HG03558 (cell line): Measurements from ENCODE around the gene DYNC1LI1.
"Not testable (repeated sequence)": the region's sequence is repeated elsewhere in the genome, so short reads cannot be mapped to it uniquely, and the experiment has no call there.

Source experiments
- ATAC-seq: cut with Tn5 transposase; IDR thresholded peaks from one replicate; pipeline ENCODE4 v1.9.1; 2021; ENCODE audit warnings: moderate number of reproducible peaks; ENCODE audit not compliant: unreplicated experiment; ENCODE audit errors: extremely low read depth

Gene DYNC1LI1

GRCh38 chr3:32544894-32545293 is 25.8 kb downstream of the DYNC1LI1 start:
- ATAC-seq = no peak

GRCh38 chr3:32542807-32543206 is 27.9 kb downstream of the DYNC1LI1 start:
- no peak for ATAC-seq

DNA sequence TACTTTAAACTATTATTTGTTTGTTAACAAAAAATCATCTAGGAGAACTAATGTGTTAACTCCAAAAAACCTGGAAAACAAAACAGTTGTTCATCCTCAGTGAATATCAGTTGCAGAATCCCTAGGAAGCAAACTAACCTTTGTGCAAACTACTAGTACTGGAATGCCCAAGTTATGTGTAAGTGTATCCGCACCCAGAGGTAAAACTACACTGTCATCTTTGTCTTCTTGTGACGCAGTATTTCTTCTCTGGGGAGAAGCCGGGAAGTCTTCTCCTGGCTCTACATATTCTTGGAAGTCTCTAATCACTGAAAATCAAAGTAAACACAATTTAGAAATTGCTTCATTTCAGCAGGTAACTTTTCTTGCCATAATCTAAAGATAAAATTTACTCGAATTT is 29.8 kb downstream of the DYNC1LI1 start:
- no peak for ATAC-seq

DNA sequence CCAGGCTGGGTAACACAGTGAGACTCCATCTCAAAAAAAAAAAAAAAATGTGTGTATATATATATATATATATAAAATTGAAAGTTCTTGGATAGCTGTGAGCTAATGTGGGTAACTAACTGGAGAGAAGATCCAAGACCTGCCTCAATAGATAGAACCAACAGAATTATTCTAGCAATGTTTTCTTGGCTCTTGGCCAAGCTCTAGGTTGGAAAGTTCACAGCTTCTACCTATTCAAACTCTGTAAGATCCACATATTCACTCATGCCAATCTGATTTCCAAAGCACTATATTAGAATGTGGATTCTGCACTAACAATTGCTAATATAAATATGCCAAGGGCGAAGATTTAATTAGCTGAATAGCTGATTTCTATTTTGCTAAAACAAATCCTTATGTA is 38.2 kb downstream of the DYNC1LI1 start:
- ATAC-seq = no peak

DNA sequence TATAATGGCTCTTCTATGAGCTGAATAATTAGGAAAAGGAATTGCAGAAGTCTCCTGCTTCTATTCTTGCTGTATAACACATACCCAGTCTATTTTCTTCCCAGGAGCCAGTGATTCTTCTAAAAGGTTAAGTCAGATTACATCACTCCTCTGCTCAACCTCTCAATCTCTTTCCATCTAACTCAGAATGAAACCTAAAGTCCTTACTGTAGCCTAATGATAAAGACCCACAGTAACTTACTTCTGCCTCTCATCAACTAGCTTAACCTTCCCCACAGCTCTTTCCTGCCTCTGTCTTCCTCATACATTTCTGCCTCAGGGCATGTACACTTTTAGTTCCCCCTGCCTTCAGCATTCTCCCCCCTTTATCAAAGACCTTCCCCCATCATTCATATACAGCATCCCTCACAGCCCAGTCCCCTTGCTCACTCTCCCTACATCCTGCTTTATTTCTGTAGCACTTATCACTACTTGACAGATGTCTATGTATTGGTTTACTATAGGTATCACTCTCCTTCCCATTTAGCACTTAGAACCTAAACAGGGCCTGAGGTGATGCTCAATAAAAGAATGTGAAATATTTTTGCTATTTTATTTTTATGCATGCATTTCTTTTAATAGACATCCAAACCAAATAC is 39.5 kb downstream of the DYNC1LI1 start:
- no peak for ATAC-seq

- no peak for ATAC-seq
Measured at GRCh38 chr3:32525720-32526119, 44.9 kb downstream of the DYNC1LI1 start.

DNA sequence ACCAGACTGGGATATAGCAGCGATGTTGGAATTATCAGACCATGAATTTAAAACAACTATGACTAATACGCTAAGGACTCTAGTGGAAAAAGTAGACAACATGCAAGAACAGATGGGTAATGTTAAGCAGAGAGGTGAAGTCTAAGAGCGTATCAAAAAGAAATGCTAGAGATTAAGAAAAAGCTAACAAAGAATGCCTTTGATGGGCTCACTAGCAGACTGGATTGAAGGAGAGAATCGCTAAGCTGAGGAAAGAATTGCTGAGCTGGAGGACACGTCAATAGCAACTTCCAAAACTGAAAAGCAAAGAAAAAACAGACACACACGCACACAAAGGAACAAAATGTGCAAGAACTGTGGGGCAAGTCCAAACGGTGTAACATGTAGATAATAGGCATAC is 48.0 kb downstream of the DYNC1LI1 start:
- ATAC-seq = no peak

DNA sequence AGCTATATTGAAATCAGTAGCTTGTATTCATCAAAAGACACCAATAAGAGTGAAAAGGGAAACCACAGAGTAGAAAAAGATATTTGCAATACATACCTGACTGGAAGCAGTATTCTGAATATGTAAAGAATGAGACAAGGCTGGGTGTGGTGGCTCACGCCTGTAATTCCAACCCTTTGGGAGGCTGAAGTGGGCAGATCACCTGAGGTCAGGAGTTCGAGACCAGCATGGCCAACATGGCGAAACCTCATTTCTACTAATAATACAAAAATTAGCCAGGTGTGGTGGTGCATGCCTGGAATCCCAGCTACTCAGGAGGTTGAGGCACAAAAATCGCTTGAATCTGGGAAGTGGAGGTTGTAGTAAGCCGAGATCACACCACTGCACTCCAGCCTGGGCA is 51.7 kb downstream of the DYNC1LI1 start:
- ATAC-seq = not testable (repeated sequence)

- ATAC-seq = not testable (repeated sequence)
Measured at GRCh38 chr3:32516751-32517150, 53.9 kb downstream of the DYNC1LI1 start.

GRCh38 chr3:32511005-32511404 is 59.7 kb downstream of the DYNC1LI1 start:
- ATAC-seq = no peak

DNA sequence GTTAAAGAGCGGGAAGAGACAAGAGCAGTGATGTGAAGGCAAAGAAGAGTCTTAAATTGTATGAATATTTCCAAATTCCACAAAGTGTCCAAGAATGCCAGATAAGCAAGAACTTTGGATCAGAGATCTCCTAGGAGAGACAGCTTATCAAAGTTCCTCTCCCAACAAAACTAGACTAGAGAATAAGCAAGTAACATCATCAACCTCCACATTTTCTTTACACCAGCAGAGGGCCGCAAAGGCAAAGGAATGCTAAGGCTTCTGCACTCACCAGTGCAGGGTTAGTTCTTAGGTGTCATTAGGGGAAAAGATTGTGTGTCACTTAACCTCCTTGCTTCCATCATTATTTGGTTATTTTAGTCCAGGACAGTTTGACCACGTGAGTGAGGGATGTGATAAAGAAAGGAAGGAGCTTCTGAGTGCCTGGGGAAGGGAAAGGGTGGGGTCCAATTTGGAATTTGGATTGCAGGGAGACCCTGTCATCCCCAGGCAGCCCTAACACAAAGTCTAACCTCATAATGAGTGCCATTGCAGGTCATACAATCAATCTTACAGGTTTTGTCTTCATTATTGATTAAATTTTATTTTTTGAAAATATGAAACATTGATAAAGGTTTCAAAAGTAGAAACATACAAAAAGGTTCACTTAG is 60.5 kb downstream of the DYNC1LI1 start:
- no peak for ATAC-seq

DNA sequence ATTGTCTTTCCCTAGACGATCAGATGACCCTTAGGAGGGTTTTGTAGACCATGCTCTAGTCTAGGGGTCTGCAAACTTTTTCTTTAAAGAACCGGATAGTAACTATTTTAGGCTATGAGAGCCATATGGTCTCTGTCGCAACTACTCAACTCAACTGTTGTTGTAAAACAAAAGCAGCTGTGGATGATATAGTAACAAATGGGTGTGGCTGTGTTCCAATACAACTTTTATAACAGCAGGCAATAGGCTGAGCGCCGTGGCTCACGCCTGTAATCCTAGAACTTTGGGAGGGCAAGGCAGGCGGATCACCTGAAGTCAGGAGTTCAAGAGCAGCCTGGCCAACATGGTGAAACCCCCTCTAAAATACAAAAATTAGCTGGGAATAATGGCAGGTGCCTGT is 61.9 kb downstream of the DYNC1LI1 start:
- ATAC-seq = no peak

- no peak for ATAC-seq
Measured at GRCh38 chr3:32506466-32506865, 64.2 kb downstream of the DYNC1LI1 start.

DNA sequence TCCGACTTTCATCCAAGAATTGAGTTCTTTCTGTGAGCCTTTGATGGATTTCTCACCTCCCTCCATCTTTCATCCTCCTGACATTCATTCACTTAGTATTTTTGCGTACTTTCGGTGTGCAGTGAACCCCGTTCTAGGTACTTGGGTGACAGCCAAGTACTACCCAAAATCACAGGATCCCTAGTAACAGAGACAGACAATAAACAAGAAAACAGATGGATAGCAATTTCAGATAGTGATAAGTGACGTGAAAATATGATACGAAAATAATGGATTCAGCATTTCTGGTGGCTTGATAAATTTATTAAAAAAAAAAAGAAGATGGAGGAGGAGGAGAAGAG is 67.7 kb downstream of the DYNC1LI1 start:
- no peak for ATAC-seq

DNA sequence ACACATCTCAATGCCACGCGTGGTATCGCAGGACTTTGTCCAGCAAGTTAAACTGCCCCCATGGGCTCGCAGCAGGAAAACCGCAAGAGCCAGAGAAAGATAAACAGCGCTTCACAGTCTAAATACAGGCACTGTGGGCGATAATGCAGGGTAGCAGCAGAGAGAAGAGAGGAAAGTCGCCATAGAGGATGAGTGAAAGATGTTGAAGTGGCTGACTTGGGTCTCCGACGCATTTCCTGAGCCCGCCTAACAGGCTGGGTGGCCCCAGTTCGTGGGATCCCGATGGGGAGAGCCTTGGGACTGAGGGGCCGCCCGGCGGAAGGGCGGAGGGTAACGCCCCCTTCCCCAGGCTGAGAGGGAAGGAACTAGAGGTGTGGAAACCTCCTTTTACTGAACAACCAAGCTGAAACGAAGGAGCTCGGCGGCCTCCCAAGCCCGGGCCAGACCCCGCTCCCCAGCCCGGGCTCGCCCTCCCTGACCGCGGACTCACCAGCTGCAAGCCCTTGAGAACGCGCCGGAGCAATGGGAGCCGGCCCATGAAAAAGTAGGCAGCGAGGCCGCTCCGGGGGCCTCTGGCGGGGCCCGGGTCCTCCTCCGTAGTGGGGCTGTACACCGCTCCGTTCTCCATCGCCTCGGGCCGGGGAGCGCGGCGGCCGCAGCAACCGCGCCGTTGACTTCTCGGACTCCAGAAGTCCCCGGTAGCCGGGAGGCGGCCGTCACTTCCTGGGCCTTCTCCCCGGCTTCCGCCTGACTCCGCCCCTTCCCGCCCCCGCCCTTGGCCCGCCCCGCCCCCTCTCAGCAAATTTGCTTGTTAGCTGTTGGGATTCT is 68.3 kb downstream of the DYNC1LI1 start, which contains the start of gene CMTM6:
Gene CMTM6 (minus strand): TSS at position 735 of the 828 bp plus-strand sequence. CDS start 107 bp downstream, at position 628.
- ATAC-seq = peak; percentile 36

DNA sequence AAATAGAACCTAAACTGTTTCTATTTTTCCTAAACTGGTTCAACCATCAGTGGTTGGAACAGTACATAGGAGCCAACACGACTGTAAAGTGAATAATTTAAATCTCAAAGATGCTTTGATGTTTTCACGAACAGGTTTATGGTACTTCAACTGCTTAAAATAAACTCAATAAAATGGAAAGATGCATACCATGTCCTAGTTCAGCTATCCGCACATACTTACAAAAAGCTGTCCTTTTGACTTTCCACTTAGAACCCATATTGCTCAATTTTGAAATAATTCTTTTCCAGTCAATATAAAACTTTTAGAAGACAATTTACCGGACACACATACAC is 68.9 kb downstream of the DYNC1LI1 start:
- no peak for ATAC-seq

GRCh38 chr3:32500880-32501782 is 69.5 kb downstream of the DYNC1LI1 start:
- ATAC-seq = no peak

DNA sequence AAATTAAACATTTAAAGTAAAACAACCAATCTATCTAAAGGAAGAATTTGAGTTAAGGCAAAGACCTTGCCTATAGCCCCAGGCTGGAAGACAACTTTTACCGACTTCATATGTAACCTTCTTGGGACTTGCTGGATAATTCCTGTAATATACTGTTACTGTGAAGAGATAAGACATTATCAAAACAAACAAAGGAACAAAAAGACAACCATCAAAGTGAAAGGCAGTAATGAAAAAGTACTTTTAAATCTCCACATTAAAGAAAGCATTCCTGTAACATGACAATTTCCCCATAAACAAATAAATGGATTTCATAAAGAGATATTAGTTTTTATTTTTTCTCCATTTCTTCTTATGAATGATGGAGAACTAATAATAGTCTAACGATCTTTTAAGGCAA is 70.4 kb downstream of the DYNC1LI1 start:
- ATAC-seq = no peak

DNA sequence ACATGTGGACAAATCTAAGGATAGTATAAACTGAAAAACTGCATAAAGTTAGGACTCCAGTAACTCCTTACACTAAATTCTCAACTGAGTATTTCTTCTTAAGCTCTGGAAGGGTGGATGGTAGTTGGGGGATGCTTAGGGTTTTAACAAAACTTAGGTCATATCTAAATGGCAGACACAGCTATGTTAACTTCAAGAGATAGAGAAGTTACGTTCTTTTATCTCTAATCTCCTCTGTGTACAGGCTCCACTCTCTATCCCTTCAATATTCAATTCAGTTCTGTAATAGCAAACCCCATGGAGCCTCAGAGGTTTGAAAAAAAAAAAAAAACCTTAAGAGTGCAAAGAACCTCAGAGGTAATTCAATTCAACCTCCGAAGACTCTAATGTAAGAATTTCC is 71.1 kb downstream of the DYNC1LI1 start:
- ATAC-seq = no peak

- ATAC-seq = no peak
Measured at GRCh38 chr3:32498992-32499391, 71.7 kb downstream of the DYNC1LI1 start.
